Smooth muscle cell (in vitro differentiated cells): Measurements from ENCODE around the gene HEXD. TPM values are rescaled to one million over a fixed set of nuclear protein-coding genes. Genes with fewer than 3 reads are reported as not detected.
"Not testable (repeated sequence)": the region's sequence is repeated elsewhere in the genome, so short reads cannot be mapped to it uniquely, and the experiment has no call there.

Source experiments
- DNase-seq: peaks from one replicate; lab custom pipeline; 2025; ENCODE audit not compliant: unreplicated experiment; lab: John Stamatoyannopoulos, UW
- H2AFZ ChIP-seq: fragments of 200-600 bp; sonication (generic); 2 replicates; pipeline ENCODE4 v1.6.0; 2016; ENCODE audit warnings: antibody characterized with exemption, low read depth, mild to moderate bottlenecking
- H3F3A ChIP-seq: fragments of 200-600 bp; sonication (generic); 2 replicates; pipeline ENCODE4 v1.6.0; 2017; ENCODE audit warnings: antibody characterized with exemption, low read depth
- H3K27ac ChIP-seq: fragments of 200-600 bp; sonication (generic); 2 replicates; pipeline ENCODE4 v1.5.1; 2016; ENCODE audit warnings: low read depth, mild to moderate bottlenecking
- H3K27me3 ChIP-seq: fragments of 200-600 bp; sonication (generic); 2 replicates; pipeline ENCODE4 v1.6.1; 2016; ENCODE audit warnings: low read depth, mild to moderate bottlenecking
- H3K36me3 ChIP-seq: fragments of 200-600 bp; sonication (generic); 2 replicates; pipeline ENCODE4 v1.5.1; 2016; ENCODE audit warnings: low read depth
- H3K4me1 ChIP-seq: fragments of 200-600 bp; sonication (generic); 2 replicates; pipeline ENCODE4 v1.5.1; 2016; ENCODE audit warnings: low read depth
- H3K4me2 ChIP-seq: fragments of 200-600 bp; sonication (generic); 2 replicates; pipeline ENCODE4 v1.6.0; 2016; ENCODE audit warnings: mild to moderate bottlenecking
- H3K4me3 ChIP-seq: fragments of 200-600 bp; sonication (generic); 2 replicates; pipeline ENCODE4 v1.5.1; 2016; ENCODE audit warnings: mild to moderate bottlenecking
- H3K79me2 ChIP-seq: fragments of 200-600 bp; sonication (generic); 2 replicates; pipeline ENCODE4 v1.6.0; 2016; ENCODE audit warnings: low read depth, mild to moderate bottlenecking
- H3K9ac ChIP-seq: fragments of 200-600 bp; sonication (generic); 2 replicates; pipeline ENCODE4 v1.6.0; 2016; ENCODE audit warnings: low read depth
- H3K9me3 ChIP-seq: fragments of 200-600 bp; sonication (generic); replicated peaks from 2 replicates; pipeline ENCODE4 v1.5.1; 2016; ENCODE audit warnings: low read depth
- H4K20me1 ChIP-seq: fragments of 200-600 bp; sonication (generic); 2 replicates; pipeline ENCODE4 v1.6.0; 2016; ENCODE audit warnings: low read depth
- WGBS: methylation state at CpG from one replicate; pipeline ENCODE4 v1.1.7; 2016; ENCODE audit warnings: low lambda C conversion rate; 5-methylcytosine and 5-hydroxymethylcytosine counted together
- polyA plus RNA-seq: library from polyadenylated mRNA; unstranded; fragments of >200 nt; fragmentation: Nextera tagmentation; extraction: Ambion mirVana; gene quantifications from 2 replicates; pipeline ENCODE4 v1.2.1, GENCODE V29; 2016
- total RNA-seq: library from RNA; depleted of rRNA; stranded (reverse); fragments of >200 nt; gene quantifications from 2 replicates; pipeline ENCODE4 v1.2.3, GENCODE V29; 2014
- TF ChIP-seq, protein P1 (sequence below): fragments of 200-600 bp; sonication (generic); IDR thresholded peaks from 2 replicates; pipeline ENCODE4 v1.5.1; 2017; ENCODE audit warnings: borderline replicate concordance, mild to moderate bottlenecking, antibody characterized with exemption; ENCODE audit not compliant: insufficient read depth, poor library complexity, severe bottlenecking

HEXD gene
- total and polyA plus RNA-seq, 2 experiments from 2014 or later = 1.5 to 9.2 TPM

DNA sequence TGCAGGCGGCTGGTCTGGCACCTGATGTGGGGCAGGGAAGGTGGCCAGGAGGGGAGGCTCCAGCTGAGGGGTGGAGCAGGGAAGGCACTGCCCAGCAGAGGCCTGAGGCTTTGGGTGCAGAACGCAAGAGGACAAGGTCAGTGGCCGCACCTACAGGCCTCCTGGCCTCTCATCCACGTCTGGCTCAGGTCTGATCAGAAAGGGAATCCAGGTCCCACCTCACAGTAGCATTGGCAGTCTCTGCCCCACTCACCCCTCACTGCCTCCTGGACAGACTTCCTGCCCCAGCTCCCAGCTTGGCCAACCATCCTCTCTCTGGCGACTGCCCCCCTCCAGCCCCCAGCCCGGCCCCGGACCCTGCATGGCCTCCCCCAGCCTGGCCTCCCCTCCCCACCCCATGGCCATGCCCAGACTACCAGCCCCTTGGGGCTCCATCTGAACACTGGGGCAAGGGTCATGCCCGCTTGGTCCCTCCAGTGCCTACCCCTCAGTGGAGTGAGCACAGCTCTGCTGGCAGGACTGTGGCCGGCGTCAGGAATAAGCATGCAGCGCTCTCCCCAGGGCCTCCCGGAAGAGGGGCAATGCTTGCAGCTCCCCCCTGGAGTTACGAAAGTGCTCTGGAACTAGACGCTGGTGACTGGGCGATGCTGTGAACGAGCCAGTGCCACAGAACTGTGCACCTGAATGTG is 42.0 kb upstream of the HEXD start:
- Histone ChIP-seq H3K4me3 (no peak overlapping the region), H4K20me1 (no peaks in the 10 kb centered on the region), H3K27me3 (peaks cover 26% of the 10 kb centered on the region), H3K79me2 (no peaks in the 10 kb centered on the region), H3K36me3 (no peaks in the 10 kb centered on the region), H2AFZ (no peak overlapping the region), H3K9me3 (no peaks in the 10 kb centered on the region), H3K27ac (no peak overlapping the region), H3K9ac (no peak overlapping the region), H3F3A (no peaks in the 10 kb centered on the region), H3K4me1 (no peaks in the 10 kb centered on the region), H3K4me2 (no peak overlapping the region)
- 86% methylated on average over 15 of the region's 16 CpGs for whole genome bisulfite sequencing
- TF ChIP-seq, protein P1, sequence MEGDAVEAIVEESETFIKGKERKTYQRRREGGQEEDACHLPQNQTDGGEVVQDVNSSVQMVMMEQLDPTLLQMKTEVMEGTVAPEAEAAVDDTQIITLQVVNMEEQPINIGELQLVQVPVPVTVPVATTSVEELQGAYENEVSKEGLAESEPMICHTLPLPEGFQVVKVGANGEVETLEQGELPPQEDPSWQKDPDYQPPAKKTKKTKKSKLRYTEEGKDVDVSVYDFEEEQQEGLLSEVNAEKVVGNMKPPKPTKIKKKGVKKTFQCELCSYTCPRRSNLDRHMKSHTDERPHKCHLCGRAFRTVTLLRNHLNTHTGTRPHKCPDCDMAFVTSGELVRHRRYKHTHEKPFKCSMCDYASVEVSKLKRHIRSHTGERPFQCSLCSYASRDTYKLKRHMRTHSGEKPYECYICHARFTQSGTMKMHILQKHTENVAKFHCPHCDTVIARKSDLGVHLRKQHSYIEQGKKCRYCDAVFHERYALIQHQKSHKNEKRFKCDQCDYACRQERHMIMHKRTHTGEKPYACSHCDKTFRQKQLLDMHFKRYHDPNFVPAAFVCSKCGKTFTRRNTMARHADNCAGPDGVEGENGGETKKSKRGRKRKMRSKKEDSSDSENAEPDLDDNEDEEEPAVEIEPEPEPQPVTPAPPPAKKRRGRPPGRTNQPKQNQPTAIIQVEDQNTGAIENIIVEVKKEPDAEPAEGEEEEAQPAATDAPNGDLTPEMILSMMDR = no peak
- no peak for DNase-seq

DNA sequence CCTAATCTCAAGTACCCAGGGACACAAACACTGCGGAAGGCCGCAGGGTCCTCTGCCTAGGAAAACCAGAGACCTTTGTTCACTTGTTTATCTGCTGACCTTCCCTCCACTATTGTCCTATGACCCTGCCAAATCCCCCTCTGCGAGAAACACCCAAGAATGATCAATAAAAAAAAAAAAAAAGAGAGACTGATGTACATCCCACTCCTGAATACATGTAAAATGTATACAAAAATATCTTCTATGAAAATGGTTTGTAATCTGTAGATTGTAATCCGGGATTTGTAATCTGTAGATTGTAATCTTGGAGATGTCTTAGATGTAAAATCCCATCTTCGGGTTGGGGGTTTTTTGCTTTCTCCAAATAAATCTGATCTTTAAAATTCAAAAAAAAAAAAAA is 40.9 kb upstream of the HEXD start:
- not testable (repeated sequence) for H3K9ac ChIP-seq, H3K36me3 ChIP-seq
- WGBS = 65% methylated on average over 3 of the region's 5 CpGs

DNA sequence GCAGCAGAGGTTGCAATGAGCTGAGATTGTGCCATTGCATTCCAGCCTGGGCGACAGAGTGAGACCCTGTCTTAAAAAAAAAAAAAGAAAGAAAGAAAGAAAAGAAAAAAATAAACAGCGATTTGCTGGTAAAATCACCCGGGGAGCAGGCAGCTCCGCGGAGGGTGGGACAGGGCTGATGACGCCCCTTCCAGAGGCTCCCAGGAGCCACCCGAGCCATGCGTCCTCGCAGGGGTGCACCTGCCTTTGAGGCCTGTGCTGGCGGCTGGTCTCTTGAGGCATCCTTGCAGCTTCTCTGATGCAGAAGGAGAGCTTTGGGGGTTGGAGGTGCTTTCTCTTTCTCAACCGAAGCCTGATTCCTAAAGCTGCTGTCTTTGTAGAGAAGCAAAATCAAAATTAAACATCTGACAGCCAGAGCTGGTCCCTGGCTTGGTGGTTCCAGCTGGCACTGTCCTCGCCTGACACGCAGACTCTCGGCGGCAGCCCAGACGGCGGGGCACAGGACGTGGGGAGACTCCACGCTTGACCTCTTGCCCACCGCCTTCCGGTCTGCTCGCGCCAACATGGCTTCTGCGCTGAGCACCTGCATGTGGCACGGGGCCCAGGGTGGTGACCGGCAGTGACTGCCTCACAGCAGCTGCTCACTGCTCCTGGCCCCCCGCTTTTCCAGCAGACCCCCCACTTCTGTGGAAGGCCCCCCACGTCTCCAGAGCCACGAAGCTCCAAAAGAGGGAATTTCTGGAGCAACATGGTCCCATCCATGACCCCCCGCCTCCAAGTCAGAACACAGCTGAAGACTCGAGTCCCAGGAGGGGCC is 40.0 kb upstream of the HEXD start:
- H3K79me2 ChIP-seq = no peaks in the 10 kb centered on the region
- no peaks in the 10 kb centered on the region for H4K20me1 ChIP-seq
- H3K9me3 ChIP-seq = no peaks in the 10 kb centered on the region
- H2AFZ ChIP-seq = no peak overlapping the region
- no peaks in the 10 kb centered on the region for H3K4me1 ChIP-seq
- no peaks in the 10 kb centered on the region for H3F3A ChIP-seq
- H3K27ac ChIP-seq = no peak overlapping the region
- TF ChIP-seq, protein P1 = no peak
- no peak for DNase-seq
- no peak overlapping the region for H3K4me3 ChIP-seq
- H3K4me2 ChIP-seq = no peak overlapping the region
- H3K9ac ChIP-seq = no peak overlapping the region
- WGBS = 92% methylated on average over 28 of the region's 31 CpGs
- peaks cover 6% of the 10 kb centered on the region for H3K27me3 ChIP-seq
- H3K36me3 ChIP-seq = no peaks in the 10 kb centered on the region

More for the DNA sequence above, 40.9 kb upstream of the HEXD start:
- H2AFZ ChIP-seq, H3K79me2 ChIP-seq, H4K20me1 ChIP-seq, DNase-seq, H3K9me3 ChIP-seq, H3K4me2 ChIP-seq, H3K27ac ChIP-seq, H3F3A ChIP-seq, H3K4me1 ChIP-seq, H3K4me3 ChIP-seq: not testable (repeated sequence)
- peaks cover 14% of the 10 kb centered on the region for H3K27me3 ChIP-seq

DNA sequence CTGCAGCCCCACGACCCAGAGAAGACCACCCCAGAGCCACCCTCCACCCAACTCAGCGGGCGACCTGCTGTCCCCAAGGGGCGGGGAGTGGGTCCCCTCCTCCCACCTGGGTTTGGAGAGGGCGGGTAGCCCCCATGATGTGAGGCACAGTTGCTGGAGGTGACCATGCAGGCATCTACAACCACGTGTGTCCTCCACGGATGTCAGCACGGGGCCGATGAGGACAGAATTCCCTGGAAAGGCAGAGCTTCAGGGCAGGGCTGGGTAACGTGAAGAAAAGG is 39.5 kb upstream of the HEXD start:
- H3K9ac ChIP-seq = no peak overlapping the region
- no peak overlapping the region for H3K27ac ChIP-seq
- H3F3A ChIP-seq = no peaks in the 10 kb centered on the region
- no peak for DNase-seq
- H3K4me2 ChIP-seq = no peak overlapping the region
- H2AFZ ChIP-seq = no peak overlapping the region
- WGBS = 88% methylated on average over 10 of the region's 10 CpGs
- no peaks in the 10 kb centered on the region for H4K20me1 ChIP-seq
- H3K4me3 ChIP-seq = no peak overlapping the region
- H3K79me2 ChIP-seq = no peaks in the 10 kb centered on the region
- no peaks in the 10 kb centered on the region for H3K9me3 ChIP-seq
- H3K27me3 ChIP-seq = peaks cover 2% of the 10 kb centered on the region
- H3K36me3 ChIP-seq = no peaks in the 10 kb centered on the region
- no peaks in the 10 kb centered on the region for H3K4me1 ChIP-seq
- TF ChIP-seq, protein P1 = no peak
